GDM1 (cell line): Measurements from ENCODE around the gene DMGDH.
"Not testable (repeated sequence)": the region's sequence is repeated elsewhere in the genome, so short reads cannot be mapped to it uniquely, and the experiment has no call there.

Source experiments
- DNase-seq: peaks from one replicate; lab custom pipeline; 2025; lab: John Stamatoyannopoulos, UW

Gene DMGDH

DNA sequence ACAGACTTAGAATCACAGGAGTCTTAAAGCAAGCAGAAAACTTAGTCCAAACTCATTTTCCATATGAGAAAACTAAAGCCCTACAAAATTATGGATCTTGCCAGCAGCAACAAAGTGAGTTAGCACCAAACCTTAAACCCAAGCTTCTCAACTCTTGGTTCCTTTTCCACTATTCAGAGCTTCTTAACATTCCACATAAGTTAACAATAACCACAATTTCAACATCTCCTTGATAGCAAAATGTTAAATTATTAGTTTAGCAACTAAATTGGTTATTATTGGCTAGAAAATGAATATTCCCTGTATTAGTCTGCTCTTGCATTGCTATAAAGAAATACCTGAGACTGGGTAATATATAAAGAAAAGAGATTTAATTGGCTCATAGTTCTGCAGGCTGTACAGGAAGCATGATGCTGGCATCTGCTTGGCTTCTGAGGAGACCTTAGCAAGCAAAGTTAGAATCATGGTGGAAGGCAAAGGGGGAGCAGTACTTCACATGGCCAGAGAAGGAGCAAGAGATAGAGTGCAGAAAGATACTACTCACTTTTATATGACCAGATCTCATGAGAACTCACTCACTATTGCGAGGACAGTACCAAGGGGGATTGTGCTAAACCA is 58.1 kb downstream of the DMGDH start:
- no peak for DNase-seq

DNA sequence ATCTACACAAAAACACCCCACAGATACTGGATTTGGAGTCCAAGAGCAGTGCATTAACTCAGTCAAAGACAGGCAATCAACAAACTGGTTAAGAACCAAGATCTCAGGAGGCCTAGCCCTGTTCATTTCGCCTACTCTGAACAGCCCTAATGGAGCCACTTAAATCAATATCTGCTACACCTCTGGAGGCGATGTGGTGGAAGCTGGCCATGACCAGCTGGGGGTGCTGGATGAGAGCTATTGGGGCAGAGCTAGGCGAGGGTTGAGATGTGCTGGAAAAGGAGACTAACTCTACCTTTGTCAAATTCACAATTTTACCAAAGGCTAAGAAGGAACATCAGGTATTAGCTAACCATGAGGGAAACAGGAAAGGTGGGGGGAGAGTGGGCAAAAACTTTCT is 61.1 kb downstream of the DMGDH start:
- no peak for DNase-seq

DNA sequence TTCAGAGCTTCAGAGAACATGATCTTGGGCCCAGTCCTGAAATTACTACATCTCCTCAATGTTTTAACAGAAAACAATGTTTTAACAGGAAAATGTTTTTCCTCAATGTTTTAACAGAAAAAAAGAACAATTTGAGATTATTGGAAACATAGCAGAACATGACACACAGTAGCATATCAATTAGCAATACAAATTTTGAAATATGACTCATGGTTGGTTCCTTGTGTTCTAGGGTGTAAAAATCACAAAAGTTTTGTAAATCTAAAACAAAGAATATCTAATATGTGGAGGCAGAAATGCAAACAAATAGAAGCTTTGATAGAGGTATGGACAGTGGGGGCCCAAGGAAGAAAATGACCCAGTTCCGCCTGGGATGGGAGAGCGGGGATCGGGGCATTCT is 61.6 kb downstream of the DMGDH start:
- DNase-seq = no peak

DNA sequence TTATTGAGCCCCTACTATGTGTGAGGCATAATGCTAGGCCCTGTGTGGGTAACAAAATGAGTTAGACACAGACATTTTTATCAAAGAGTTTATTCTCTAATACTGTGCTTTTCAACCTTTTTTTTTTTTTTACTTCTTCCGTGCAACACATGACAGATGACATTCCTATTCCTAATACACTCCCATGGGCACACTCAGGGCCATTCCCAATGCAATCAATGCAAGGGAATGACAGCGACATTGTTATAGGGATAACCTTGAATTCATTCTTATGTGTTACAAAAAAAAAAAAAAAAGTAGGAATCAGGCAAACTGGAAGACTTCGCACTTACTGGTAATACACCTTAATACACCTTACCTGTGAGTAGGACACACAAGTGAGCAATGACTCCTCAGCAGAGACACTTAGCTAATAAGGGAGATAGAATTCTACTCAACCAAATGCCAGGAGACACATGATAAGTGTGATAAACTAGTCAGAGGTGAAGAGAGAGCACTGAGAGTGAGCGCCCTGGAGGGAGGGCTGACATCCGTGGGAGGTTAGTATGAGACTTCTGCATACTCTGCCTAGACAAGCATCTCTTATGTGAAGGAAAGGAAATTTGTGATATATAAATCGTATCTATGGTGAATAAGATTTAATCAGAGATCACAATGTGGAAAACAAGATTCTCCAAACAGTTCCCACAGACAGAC is 63.4 kb downstream of the DMGDH start:
- DNase-seq = no peak

DNA sequence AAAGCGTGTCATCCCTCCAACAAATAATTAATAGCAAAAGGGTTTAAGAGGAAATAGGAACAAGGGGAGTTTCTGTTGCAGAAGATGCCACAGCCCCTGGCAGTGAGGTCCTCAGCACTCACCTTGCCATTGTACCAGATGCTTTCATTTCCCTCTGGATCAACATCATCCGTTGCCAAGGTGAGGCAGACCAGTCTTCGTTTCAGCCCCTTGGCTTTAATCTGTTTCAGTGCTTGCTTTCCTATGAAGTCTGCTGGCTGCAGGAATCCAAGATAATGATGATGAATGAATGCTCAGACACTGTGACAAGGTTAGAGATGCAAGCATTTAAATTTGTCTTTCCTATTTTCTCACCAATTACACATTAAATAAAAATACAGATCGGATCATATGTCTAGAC is 64.3 kb downstream of the DMGDH start:
- no peak for DNase-seq

DNA sequence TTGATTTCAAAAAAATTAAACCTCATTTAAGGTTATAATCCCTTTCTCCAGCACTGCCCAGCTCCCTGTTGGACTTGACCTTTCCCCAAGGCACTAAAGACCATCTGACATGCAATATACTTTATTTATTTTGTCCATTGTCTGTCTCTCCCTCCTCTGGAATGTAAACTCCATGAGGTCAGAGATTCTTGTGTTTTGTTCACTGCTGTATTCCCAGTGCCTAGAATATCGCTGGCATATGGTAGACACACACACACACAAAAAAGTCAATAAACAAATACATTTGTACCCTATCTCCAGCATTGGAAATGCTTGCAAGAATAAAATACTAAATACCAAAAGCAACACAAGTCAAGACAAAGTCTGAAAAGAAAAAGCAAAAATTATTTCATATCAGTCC is 67.1 kb downstream of the DMGDH start:
- no peak for DNase-seq

DNA sequence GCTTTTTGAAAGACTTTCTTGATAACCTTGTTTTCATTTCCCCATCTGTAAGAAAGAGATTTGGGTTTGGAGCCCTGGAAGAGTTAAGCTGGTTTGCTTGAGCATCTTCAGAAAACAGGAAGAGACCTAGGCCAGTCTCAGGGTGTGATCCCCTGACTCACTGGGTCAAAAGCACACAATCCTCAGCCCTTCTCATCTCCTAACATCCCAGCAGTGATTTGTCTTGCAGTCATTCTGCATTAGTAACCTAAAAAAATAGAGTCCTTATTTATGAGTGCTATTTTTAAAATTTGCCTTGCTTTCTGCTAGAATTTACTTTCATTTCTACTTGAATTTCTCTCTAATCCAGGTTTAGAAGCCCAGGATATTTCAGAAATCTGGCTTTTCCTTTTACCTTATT is 68.0 kb downstream of the DMGDH start:
- DNase-seq = no peak

DNA sequence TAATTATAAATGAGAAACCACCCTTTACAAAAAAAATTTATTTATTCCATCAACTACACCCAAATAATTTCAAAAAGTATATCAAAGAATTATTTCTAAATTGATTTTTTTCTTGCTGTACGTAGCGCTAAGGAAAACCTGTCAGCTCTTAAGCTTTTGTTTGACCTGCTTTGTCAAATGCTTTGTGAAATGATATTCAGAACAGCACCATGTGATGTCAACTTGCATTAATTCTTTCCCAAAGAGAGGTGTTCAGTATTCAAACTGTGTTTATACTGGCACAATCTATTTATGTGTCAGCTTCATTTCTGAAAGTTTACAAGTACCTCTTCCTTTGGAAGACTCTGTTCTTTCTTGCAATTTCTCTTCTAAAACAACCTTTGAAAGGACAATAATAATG is 72.4 kb downstream of the DMGDH start:
- DNase-seq = no peak

DNA sequence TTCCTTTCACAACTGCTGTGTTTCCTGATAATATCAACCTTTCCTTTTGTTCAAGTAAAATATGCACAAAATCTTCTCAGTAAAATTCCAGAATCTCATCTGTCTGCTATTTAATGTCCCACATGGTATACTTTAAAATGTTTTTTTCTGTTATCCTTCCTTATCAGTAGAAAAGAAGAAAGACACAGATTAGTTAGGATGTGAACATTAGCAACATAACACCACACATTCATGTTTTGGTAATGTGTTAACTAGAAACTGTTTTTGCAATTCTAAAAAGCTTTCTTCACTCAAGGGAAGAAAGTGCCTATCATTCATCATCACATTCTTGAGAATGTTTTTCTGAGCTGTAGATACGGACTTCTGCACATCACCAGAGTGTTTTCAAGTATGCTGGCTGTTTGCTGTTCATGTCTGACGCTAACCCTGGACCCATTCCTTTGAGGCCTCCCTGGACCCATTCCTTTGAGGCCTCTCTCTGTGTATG is 73.9 kb downstream of the DMGDH start:
- no peak for DNase-seq

DNA sequence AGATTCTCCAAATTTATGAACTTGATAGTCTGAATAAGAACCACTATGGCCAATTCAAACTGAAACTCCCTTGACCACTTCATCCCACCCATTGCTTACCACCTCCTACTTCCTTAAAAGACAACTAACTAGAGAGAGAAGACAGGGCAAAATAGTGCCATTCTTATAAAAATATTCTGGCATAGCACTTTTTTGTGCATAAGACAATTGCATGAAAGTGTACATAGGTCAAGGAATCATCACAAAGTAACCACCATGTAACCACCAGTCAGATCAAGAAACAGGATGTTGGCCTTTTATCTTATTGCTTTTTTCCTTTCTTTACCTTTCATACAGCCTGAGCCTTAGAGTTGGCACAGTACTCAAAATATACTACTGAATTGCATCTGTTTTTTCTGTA is 76.3 kb downstream of the DMGDH start:
- no peak for DNase-seq

DNA sequence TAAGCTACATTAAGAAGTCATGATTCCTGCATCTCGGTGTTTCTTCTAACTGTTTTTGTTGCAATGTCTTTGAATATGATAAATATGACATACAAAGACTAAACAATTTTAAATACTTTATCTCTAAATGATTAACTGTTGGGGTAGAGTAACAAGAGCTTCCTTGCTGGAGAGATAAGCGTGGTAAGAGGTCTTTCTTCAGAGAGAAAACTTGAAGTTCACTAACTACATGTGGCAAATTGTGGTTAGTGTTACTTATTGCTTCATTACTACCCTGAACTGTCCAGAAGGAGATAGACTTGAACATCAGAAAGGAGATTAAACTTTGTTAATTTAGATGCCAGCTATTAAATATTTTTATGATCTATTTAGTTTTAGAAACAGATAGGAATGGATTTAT is 77.3 kb downstream of the DMGDH start:
- no peak for DNase-seq

DNA sequence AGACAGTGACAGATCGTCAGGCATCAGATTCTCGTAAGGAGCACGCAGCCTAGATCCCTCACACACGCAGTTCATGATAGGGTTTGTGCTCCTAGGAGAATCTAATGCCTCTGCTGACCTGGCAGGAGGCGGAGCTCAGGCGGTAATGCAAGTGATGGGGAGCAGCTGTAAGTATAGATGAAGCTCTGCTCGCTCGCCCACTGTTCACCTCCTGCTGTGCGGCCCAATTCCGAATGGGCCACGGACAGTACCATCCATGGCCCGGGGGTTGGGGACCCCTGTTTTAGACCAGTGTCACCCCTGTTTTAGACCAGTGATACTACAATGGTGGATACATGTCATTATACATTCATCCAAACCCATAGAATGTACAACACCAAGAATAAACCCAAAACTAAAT is 80.4 kb downstream of the DMGDH start:
- no peak for DNase-seq

DNA sequence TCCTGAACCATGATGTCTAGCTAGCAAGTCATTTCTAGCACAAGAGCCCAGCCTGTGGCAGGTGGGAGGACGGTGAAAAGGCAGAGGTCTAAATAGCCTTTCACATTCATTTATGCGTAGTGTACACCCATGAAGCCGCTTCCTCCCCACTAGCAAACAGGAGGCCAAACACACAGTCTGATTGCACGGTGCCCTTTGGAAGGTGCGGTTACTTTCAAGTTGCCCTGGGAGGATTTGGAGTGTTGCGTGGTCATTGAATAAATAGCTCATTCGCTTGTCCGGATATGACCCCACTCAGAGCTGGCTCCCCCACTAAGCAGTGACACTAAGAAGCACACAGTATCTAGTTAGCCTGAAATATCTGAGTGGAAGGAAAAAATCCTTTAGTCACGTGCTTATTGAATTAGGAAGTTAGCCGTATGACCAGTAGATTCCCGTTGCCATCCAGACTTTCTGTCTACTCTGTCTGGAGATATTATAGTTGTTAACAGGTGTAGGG is 83.7 kb downstream of the DMGDH start:
- DNase-seq = no peak

DNA sequence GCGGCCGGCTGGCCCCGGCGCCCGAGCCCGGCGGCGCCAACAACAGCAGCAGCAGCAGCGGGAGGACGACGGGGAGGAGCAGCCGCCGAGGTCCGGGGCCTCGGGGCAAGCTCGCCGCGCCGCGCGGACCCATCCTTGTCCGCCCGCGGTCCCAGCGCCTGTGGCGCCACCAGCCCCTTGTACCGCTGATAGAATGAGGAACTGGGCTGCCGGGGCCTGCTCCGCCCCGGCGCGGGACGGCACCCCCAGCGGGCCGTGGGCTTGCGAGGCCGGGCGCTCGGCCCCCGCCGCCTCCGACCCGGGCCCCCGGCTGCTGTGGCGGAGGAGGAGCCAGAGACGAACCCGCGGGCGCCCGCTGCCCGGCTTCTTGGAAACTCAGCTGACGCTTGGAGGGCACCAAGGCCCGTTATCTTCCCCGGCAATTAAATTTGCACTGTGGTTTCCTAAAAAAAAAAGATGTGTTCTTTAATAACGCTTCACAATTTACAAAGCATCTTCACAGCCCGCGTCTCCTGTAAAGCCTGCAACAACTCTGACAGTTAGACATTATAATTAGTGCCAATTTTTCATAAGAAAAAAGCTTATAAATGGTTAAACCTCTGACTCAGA is 84.3 kb downstream of the DMGDH start, which contains the start of gene ARSB:
Gene ARSB, minus strand, starts transcription at position 195 of the 609 bp plus-strand sequence. Its CDS starts 62 bp downstream, at position 133.
- peak; percentile 67 for DNase-seq

DNA sequence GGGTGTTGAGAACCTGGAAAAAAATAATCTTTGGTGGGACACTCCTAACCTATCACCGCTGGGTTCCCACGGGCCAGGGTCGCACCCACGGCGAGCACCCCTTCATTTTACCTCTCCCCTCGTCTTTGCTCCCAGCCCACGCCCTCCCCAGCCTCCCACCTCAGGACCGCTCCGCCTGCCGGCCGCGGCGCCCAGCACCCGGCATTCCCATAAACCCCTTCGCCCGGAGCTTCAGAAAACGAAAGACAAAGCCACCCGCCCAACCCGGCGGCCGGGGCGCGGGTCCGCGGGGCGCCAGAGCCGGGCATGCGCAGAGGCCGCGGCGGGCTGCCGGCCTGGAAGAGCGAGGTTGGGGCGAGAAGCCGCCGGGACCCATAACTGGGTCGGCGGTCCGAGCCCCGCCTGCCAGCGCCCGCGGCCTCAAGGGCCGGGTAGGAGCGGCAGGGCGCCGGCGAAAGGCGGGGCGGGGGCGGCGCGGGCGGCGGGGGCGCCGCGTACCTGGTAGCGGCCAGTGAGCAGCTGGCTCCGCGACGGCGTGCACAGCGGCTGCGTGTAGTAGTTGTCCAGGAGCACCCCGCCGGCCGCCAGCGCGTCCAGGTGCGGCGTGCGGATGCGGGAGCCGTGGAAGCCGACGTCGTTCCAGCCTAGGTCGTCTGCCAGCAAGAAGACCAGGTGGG is 84.9 kb downstream of the DMGDH start:
- peak; percentile 81 for DNase-seq

DNA sequence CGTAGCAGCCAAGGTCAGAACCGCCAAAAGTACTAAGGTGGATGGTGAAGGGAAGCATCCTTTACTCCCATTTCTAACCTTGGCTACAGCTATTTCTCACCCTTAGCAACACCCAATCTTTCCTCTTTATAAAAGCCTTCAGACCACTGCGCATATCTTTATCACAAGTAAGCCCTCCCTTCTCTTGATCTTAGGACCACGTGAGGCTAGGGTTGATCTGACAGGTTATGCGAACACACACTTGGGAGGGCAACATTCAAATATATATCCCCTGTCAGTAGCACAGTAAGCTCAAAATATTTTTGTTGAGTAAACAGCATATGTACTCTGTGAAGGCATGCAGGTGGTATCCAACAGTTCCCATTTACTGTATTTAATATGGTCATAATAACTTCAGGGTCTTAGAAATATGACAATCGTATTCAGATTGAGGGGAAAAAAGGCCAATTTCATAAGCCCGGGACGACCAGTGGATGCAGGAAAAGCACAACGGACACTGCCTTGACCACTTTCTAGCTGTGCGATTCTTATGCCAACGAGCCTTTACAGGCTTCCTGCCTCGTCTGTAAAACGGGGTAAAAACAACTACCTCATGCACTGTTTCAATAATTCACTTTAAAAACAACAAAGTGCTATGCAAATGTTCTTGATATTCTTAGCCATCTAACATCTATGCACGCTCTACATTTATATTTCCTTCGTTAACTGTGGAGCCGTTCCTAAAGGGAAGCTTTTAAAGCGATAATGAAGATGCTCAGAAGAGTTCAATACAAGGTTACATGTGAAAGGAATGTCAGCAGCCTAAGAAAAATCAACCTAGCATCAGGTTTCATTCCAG is 85.7 kb downstream of the DMGDH start:
- no peak for DNase-seq

DNA sequence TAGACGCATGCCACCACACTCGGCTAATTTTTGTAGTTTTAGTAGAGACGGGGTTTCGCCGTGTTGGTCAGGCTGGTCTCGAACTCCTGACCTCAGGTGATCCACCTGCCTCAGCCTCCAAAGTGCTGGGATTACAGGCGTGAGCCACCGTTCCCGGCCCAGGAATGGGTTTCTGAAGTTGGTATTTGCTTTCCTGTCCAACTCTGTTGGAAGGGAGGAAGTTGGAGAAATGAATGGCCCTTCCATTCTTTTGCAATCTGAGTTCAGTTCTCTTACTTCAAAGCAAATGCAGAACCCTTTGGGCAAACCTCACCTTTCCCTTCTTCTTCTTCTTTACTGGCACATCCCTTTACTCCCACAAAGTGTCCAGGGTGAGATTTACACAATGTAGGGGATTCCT is 86.3 kb downstream of the DMGDH start:
- DNase-seq = not testable (repeated sequence)

DNA sequence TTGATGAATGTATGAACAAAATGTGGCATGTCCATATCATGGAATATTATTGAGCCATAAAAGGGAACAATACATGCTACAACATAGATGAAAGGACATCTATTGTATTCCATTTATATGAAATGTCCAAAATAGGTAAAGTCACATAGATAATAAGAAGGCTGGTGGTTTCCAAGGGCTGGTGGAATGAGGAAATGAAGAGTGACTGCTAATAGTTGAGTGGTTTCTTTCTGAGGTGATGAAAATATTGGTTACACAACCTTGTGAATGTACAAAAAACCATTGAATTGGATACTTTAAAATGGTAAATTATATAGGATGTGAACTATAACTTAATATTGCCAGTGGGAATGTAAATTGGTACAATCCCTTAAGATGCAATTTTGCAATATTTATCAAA is 89.6 kb downstream of the DMGDH start:
- no peak for DNase-seq

DNA sequence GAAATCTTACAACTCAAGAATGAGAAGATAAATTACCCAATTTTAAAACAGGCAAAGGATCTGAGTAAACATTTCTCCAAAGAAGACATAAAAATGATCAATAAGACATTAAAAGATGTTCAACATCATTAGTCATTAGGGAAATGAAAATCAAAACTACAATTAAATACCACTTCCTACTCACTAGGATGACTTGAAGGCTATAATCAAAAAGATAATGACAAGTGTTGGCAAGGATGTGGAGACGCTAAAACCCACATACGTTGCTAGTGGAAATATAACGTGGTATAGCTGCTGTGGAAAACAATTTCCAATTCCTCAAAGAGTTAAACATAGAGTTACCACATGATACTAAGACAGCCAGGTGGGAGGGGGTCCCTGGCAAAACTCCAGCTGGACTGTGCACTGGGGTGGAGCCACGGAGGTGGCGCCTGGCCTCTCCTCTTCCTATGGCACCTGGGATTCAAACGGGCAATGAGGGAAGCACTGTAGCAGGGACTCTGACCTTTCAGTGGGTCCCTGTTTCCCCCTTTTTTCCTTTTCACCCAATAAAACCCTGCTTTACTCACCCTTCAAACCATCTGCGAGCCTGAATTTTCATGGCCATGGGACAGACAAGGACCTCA is 90.2 kb downstream of the DMGDH start:
- no peak for DNase-seq

DNA sequence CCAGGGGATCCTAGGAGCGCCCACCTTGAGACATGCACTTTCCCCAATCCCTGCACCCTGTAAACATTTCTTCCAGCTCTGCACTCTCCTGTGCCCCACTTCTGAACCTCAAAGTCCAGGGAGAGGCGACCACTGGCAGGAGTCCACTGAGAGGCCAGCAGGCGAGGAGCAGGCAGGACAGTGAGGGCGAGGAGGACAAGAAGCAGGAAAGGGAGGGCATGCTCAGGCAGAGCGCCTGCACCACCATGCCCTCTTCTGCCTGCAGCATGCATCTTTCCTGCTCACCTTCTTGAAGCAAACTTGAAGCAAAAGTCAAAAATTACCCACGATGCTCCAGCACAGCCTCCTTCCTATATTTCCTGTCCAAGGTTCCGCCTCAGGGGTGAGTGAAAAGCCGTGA is 94.4 kb downstream of the DMGDH start:
- no peak for DNase-seq

DNA sequence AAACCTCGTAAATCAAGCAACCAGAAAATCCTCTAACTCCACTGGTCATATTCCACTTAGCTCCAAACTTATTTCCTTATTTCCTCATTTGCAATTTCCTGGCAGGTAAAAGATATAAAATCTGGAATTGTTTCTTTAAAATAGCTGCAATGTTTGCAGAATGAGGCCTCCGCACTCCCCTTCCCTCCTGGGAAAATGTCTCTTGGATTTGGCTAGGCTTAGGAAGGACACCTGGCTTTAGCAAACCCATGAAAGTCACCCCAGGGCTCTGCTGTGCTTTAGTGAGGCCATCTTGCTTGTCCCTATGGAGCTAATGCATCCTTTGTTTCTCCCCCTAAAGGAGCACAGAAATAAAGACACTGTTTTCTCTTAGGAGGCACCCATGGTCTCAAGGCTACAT is 94.9 kb downstream of the DMGDH start:
- no peak for DNase-seq
